Right renal cortex interstitium (tissue), 3 donors: ENCODE data around the gene TIGD2. TPM values are rescaled to one million over a fixed set of nuclear protein-coding genes. Genes with fewer than 3 reads are reported as not detected.

Experiments used
- DNase-seq, 3 donors: peaks; one replicate each; pipeline ENCODE4 v3.0.0-alpha.2; 2013; ENCODE audit warnings: low read depth in 3 of 3, low spot score in 2 of 3
- polyA plus RNA-seq, 3 donors: library from polyadenylated mRNA; unstranded; fragments of 120-200 nt; gene quantifications; one replicate each; pipeline ENCODE4 v1.2.1, GENCODE V29; 2013; ENCODE audit not compliant: insufficient read length in 3 of 3

TIGD2 gene
- polyA plus RNA-seq = 10 to 100 TPM; 11.8 to 13.4 (median 12.5) TPM

DNA sequence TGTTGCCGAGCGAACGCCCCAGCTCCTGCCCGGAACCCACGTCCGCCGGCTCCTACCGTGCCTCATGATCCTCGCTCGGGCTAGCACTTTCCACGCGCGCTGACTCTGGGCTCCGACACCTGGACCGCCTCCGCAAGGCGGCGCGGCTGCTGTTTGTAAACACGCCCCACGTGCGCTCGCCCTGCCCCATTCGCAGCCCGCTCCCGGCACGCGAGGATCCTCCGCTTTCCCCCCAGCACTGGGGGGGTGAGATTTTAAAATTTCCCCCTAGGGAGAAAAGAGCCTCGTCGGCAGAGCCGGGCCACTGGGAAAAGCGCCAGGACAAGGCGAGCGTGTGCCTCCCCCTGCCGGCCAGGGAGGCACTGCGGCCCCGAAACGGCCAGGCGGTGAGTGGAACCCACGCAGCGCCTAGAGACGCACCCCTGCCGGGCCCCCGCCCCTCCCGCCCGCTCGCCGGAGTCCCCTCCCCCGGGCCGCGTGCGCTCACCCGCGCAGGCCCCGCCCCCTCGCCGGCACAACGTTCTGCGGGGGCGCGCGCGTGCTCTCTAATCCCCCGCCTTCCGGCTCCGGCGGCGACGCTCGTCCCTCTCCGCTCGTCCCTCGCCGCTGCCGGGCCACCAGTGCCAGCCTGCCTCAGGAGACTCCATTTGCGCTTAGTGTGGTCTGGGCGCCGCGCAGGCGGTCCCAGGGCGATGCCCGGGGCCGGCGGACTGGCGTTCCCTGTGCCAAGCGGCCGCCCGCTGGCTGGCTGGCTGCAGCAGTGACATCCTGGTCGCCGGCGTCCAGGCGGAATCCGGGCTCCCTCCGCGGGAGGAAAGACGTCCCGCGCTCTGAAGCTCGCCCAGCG is at the start of gene TIGD2:
Gene TIGD2, plus strand, starts transcription at position 548 of the 847 bp plus-strand sequence. CDS start 1,442 bp downstream, outside the sequence.
- DNase-seq = peak in 2 of 3 donors; percentile 75 to 77

DNA sequence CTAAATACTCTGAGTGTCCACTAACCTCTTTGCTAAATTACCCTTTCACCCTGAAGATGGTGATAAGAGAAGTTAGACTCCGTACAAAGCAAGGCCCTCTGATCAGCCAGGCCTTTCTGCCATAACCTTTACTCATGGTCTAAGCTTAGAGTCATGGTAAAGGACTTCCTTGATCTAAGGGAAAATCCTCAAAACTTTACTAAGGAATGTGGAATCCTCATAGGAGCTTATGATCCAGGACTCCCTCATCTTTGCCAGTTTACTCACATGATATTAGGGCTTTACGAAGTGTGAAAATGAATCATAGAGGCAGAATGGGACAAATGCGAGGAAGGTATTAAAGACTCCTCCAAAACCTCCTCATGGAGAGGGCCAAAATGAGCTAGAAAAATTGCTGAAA is 46.5 kb upstream of the TIGD2 start:
- DNase-seq = no peak

GRCh38 chr4:89067417-89067816 is 43.9 kb upstream of the TIGD2 start:
- no peak for DNase-seq

DNA sequence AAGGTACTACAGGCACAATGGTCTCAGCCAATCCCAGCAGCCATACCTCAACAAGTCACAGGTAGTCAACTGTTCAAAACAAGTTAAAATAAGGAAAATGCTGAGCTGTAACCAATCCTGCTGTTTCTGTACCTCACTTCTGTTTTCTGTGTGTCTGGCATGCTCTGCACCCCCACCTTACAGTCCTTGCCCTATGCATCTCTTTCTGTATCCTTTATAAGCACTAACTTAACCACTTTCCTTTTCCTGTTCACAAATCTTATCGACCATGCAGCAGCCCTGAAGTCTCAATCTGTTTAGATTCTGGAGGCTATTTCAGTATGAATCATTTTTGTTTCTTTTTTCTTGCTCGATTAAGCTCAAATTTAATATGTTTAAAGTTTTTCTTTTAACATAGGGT is 41.9 kb upstream of the TIGD2 start:
- no peak for DNase-seq

GRCh38 chr4:89070041-89070440 is 41.3 kb upstream of the TIGD2 start:
- DNase-seq = no peak

DNA sequence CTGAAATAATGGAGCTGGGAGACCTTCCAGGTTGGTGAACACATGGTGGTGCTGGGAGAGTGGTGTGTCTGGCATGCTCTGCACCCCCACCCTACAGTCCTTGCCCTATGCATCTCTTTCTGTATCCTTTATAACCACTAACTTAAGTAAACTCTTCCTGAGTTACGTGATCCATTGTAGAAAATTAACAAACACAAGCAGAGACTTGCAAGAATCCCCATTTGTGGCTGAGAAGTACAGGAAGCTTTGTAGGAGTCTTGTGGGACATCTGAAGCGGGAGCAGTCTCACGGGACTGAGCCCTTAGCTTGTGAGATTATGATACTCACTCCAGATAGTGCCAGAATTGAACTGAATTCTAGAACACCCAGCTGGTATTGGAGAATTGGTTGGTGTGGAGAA is 40.0 kb upstream of the TIGD2 start:
- no peak for DNase-seq

- no peak for DNase-seq
Measured at GRCh38 chr4:89072921-89073320, 38.4 kb upstream of the TIGD2 start.

DNA sequence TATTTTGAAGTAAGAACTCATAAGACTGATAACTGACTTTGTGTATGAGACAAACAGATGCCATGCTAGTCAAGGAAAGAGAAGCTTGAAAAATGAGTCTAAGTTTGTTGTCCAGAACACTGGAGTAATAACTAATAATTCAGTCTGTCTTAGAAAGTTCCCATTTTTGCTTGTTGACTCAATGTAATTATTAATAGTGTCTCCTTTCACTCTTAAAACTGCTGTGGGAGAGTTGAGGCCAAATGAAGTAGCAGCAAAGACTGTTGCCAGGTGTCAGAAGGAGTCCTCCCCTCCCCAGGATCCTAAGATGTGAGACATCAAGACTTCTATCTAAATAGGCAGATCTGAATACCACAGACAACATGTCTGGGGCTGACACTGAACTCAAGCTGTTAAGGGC is 33.6 kb upstream of the TIGD2 start:
- no peak for DNase-seq

- DNase-seq = no peak
Measured at GRCh38 chr4:89078300-89078699, 33.0 kb upstream of the TIGD2 start.

DNA sequence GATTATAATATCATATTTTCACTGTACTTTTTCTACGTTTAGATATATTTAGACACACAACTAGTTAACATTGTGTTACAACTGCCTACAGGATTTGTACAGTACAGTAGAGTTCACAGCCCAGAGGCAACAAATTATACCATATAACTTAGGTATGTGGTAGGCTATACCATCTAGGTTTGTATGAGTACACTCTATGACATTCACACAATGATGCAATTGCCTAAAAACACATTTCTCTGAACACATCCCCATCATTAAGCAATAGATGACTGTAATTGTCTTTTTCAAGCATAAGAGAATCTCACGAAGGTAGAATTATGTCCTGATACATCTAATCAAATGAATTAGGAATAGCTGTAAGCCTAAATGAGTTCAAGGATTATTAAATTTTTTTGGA is 12.3 kb upstream of the TIGD2 start:
- no peak for DNase-seq

- DNase-seq = no peak
Measured at GRCh38 chr4:89099471-89099870, 11.9 kb upstream of the TIGD2 start.

DNA sequence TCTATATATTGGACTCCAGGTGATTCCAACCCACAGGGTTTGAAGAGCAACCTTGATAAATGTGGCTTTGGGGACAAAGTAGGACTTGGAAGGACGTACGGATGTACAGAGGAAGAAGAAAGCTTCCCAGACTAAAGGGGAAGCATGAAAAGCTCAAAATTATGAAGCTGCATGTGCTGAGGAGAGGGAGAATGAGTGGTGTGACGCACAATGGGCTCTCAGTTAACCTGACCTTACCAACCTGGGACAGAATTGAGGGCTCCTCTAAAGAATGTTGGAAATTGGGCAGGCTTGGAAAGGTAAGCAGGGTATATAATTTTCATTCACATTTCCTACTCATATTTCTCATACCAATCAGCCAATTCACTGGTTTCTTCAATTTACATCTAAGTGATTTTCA is 10.5 kb upstream of the TIGD2 start:
- no peak for DNase-seq

DNA sequence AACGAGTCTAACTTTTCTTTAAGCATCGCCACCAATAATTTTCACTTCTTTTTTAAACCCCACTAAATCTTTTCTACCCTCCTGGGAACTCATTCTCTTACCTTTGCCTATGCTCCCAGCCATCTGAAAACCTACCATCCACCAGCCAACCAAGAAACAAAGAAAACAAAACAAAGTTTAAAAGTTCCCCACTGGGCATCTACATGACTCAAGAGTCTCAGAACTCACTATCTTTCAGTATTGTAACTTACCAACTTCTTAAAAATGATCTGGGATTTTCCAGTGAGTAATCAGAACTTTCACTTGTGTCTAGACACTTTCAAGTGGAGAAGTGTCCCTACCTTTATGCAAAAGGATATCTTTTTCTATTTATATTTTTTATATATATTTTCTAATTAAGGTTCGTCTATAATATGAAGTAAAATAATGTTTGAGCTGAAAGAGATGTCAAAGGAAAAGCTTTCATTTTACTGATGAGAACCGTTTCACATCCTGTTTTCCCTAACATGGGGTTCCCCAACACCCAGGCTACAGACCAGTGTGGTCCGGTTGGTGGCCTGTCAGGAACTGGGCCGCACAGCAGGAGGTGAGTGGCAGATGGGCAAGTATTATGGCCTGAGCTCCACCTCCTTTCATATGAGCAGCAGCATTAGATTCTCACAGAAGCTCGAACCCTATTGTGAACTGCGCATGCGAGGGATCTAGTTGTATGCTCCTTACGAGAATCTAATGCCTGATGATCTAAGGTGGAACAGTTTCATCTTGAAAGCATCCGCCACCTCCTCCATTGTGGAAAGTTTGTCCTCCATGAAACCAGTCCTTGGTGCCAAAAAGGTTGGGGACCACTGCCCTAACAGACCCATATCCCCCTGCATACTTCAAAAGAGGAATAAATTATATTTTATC is 9.8 kb upstream of the TIGD2 start:
- no peak for DNase-seq

DNA sequence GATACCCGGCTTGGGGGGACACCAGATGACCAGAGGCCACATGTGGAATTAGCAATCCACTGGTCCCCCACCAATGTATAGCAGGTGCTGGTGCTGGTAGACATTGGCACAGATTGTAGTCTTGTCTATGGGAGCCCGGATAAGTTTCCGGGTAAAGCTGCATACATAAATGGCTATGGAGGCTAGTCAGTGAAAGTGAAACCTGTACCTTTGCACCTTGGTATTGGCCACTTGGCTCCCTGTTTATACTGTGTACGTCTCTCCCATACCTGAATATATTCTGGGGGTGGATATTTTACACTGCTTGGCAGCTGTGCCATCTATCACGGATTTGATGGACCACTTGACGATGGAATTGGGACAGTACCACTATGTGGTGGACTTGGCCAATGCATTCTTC is 5.6 kb upstream of the TIGD2 start:
- DNase-seq = no peak

- no peak for DNase-seq
Measured at GRCh38 chr4:89108091-89108490, 3.2 kb upstream of the TIGD2 start.

DNA sequence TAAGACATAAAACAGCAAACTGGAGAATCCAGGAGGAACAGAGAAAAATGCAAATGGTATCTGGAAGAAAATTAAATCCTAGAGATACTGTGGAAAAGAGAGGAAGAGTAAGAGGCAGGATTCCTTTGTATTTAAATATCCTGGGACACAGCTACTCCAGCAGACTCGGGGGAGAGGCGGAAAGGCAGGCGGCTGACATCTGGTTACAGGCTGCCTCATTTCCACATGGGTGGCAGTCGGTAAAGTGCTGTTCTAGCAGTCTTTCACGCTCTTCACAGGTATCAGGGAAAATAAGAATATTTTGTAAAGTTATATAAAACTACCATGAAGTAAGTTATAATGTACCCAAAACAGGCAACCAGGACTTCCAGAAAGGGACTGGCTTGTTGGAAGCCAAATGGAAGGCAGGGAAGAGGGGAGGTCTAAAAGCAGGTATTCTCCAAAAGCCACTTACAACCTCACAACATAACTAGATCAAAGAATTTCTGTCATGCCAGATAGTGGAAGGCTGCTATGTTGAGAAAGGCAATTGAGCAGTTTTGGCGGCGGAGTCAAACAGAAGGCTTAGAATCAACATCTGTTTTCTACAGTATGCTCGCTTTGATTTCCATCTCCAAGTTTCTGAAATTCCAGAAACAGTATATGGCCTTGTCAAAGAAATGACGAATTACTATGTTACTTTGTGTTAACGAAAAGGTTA is 1.3 kb upstream of the TIGD2 start:
- DNase-seq = peak in 1 of 3 donors; percentile 8

DNA sequence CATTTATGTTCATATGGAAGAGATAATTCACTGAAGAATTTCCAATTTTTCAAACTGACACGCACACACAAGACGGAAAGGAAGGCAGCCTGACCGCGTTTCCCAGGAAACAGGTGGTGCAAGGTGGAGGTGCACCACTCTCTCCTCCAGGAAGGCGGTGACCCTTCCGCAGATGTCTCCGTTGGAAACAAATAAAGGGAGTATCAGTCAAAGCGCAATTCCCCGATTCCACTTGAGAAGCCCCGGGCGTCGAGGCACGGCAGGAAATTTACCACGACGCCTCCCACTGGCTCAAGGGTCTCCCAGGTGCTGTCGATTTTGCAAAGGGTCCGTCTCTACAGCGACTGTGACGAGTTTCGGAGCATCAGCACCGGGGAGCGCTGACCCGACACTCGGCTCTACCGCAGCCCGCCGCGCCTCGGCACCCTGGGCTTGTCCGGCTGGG is 770 bp upstream of the TIGD2 start:
- DNase-seq = no peak

DNA sequence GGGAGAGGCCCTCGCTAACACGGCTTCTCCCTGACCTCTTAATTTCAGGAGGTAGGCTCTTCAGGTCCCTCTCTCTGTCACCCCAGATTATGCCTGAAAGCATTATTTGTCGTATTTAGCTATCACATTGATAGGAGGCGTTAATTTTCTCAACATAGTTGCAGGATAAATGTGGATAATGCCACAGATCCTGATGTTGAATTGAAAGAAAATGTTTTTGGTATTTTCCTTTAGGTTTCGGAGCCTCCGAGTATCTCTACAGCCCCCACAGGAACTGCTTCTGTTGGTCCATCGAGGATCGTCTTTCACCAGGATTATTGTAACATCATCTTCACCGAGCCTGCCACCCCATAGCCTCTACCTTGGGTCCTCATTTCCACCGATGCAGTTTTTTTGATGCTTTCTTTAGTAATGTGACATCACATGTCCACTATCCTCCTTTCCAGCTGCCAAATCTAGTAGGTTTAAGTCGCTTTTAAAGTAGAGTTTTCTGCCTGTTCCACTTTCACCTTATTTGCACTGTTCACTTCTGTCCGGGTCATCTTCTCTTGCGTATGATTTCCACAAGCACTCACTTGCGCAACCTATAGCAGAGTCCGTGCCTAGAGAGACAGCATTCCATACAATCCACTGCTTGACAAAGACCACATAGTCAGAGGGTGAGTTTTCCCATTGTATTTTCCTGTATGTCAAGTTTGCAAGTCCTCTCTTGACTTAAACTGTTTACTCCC is 665 bp downstream of the TIGD2 start:
- peak in 1 of 3 donors; percentile 16 for DNase-seq

- DNase-seq = no peak
Measured at GRCh38 chr4:89113415-89113814, 2.1 kb downstream of the TIGD2 start.

- DNase-seq = no peak
Measured at GRCh38 chr4:89114100-89114499, 2.8 kb downstream of the TIGD2 start.
